Activated CD8-positive, alpha-beta T cell treated with anti-CD3 and anti-CD28 coated beads for 36 hours (primary cell): ENCODE measurements around the gene FASTKD3. TPM values are rescaled to one million over a fixed set of nuclear protein-coding genes. Genes with fewer than 3 reads are reported as not detected.
A peak's percentile ranks its signal among the peaks of the same experiment; 100 is the strongest.

Experiments
- ATAC-seq: fragments of 200-7000 bp; cut with Tn5 transposase; one replicate; pipeline ENCODE4 v1.10.0; 2021; ENCODE audit warnings: mild to moderate bottlenecking, moderate library complexity
- CTCF ChIA-PET: fragments of 350-600 bp; sonication (Branson Sonifier 250); formaldehyde crosslinking; loops from one replicate; lab custom pipeline; 2021; ENCODE audit warnings: antibody characterized with exemption; lab: Charles Lee
- POLR2A ChIA-PET: fragments of 350-600 bp; sonication (Branson Sonifier 250); formaldehyde crosslinking; loops from one replicate; lab custom pipeline; 2021; ENCODE audit warnings: antibody characterized with exemption; lab: Charles Lee
- DNase-seq: peaks from one replicate; pipeline ENCODE4 v3.0.0-alpha.2; 2020
- H3K27ac Mint-ChIP-seq: one replicate; pipeline ENCODE4 v1.8.0; 2021; ENCODE audit warnings: mild to moderate bottlenecking, mixed read lengths
- H3K27me3 Mint-ChIP-seq: one replicate; pipeline ENCODE4 v1.8.0; 2021; ENCODE audit warnings: mixed read lengths
- H3K36me3 Mint-ChIP-seq: one replicate; pipeline ENCODE4 v1.8.0; 2021; ENCODE audit warnings: low read depth, mixed read lengths
- H3K4me1 Mint-ChIP-seq: one replicate; pipeline ENCODE4 v1.8.0; 2021; ENCODE audit warnings: low read depth, mixed read lengths
- H3K4me3 Mint-ChIP-seq: one replicate; pipeline ENCODE4 v1.8.0; 2021; ENCODE audit warnings: mild to moderate bottlenecking, moderate library complexity, mixed read lengths
- H3K9me3 Mint-ChIP-seq: one replicate; pipeline ENCODE4 v1.8.0; 2021; ENCODE audit warnings: mixed read lengths
- CTCF ChIP-seq: fragments of 200-600 bp; IDR thresholded peaks from one replicate; pipeline ENCODE4 v1.8.0; 2022; ENCODE audit warnings: antibody characterized with exemption, mild to moderate bottlenecking
- intact Hi-C: fragments of 100-400 bp; cut with micrococcal nuclease; formaldehyde crosslinking; loops from one replicate; pipeline ENCODE4 v1.10.0; 2022
- total RNA-seq, 2 experiments: library from RNA; stranded (reverse); gene quantifications; one replicate each; pipeline ENCODE4 v1.2.3, GENCODE V29; 2021

FASTKD3 gene
- total RNA-seq, 2 experiments from 2014 or later = 10.6 to 10.7 TPM

- Mint-ChIP-seq H3K4me3 (no peak overlapping the region), H3K36me3 (peaks cover 63% of the 10 kb centered on the region), H3K27me3 (no peaks in the 10 kb centered on the region), H3K4me1 (peaks cover 30% of the 10 kb centered on the region), H3K9me3 (no peaks in the 10 kb centered on the region), H3K27ac (no peak overlapping the region)
- ChIA-PET CTCF (interaction anchor here (1.5 to 1.6 kb wide), 2 partner anchors 11 to 23 kb away, joined by 3 to 4 read pairs; no protein-coding TSS in a partner anchor), POLR2A (interaction anchor here (1.4 kb wide), 1 partner anchor 9 kb away, joined by 4 read pairs; no protein-coding TSS in a partner anchor)
- DNase-seq (no peak), ATAC-seq (no peak)
- intact Hi-C loops = no loop called here
- TF ChIP-seq CTCF = no peak
Measured at GRCh38 chr5:7882926-7883325, 14.1 kb upstream of the FASTKD3 start.

- Mint-ChIP-seq H3K9me3 (no peaks in the 10 kb centered on the region), H3K4me1 (peaks cover 38% of the 10 kb centered on the region), H3K27ac (no peak overlapping the region), H3K27me3 (no peaks in the 10 kb centered on the region), H3K4me3 (no peak overlapping the region), H3K36me3 (peaks cover 65% of the 10 kb centered on the region)
- POLR2A ChIA-PET = interaction anchor here (0.8 to 1.4 kb wide), 3 partner anchors 8 to 60 kb away, joined by 3 to 4 read pairs (median 4); partner anchors contain the start of genes FASTKD3 and MTRR
- TF ChIP-seq CTCF = no peak
- DNase-seq = no peak
- ATAC-seq = no peak
- intact Hi-C loops = no loop called here
- CTCF ChIA-PET = interaction anchor here (1.5 to 1.7 kb wide), 3 partner anchors 10 to 18 kb away, joined by 3 to 4 read pairs (median 4); partner anchors contain the start of genes FASTKD3 and MTRR
Measured at GRCh38 chr5:7881816-7882215, 13.0 kb upstream of the FASTKD3 start.

- peaks cover 45% of the 10 kb centered on the region for H3K4me1 Mint-ChIP-seq
- POLR2A ChIA-PET = interaction anchor here (0.8 kb wide), 1 partner anchor 60 kb away, joined by 3 read pairs; no protein-coding TSS in a partner anchor
- intact Hi-C loops = no loop called here
- H3K36me3 Mint-ChIP-seq = peaks cover 68% of the 10 kb centered on the region
- no peaks in the 10 kb centered on the region for H3K9me3 Mint-ChIP-seq
- ATAC-seq (no peak), DNase-seq (no peak)
- H3K27ac Mint-ChIP-seq = no peak overlapping the region
- no peak overlapping the region for H3K4me3 Mint-ChIP-seq
- CTCF ChIA-PET = interaction anchor here (1.5 to 1.7 kb wide), 3 partner anchors 9 to 19 kb away, joined by 3 to 4 read pairs (median 4); partner anchors contain the start of genes FASTKD3 and MTRR
- H3K27me3 Mint-ChIP-seq = no peaks in the 10 kb centered on the region
- no peak for TF ChIP-seq CTCF
Measured at GRCh38 chr5:7881091-7881490, 12.3 kb upstream of the FASTKD3 start.

- peak overlapping the region; percentile 77 for H3K27ac Mint-ChIP-seq
Measured at GRCh38 chr5:7878381-7878873, 9.6 kb upstream of the FASTKD3 start.

More at GRCh38 chr5:7878381-7878873, 9.6 kb upstream of the FASTKD3 start:
- no peak for TF ChIP-seq CTCF
- no peaks in the 10 kb centered on the region for H3K27me3 Mint-ChIP-seq
- POLR2A ChIA-PET = interaction anchor here (1.4 kb wide), 1 partner anchor 9 kb away, joined by 10 read pairs; the partner anchor contains the start of genes FASTKD3 and MTRR
- DNase-seq (peak; percentile 26), ATAC-seq (peak; percentile 79)
- H3K4me3 Mint-ChIP-seq = peak overlapping the region; percentile 13
- H3K9me3 Mint-ChIP-seq = no peaks in the 10 kb centered on the region
- intact Hi-C loops = no loop called here
- peaks cover 73% of the 10 kb centered on the region for H3K36me3 Mint-ChIP-seq
- H3K4me1 Mint-ChIP-seq = peaks cover 56% of the 10 kb centered on the region
- CTCF ChIA-PET = interaction anchor here (1.2 to 1.9 kb wide), 4 partner anchors 9 to 23 kb away, joined by 3 to 9 read pairs (median 6); partner anchors contain the start of genes FASTKD3 and MTRR
